A673 (cell line): Measurements from ENCODE around the gene PHYHD1.

Experiments used
- EZH2 ChIP-seq: fragments of 200-600 bp; sonication (generic); IDR thresholded peaks from 2 replicates; pipeline ENCODE4 v1.6.1; 2017; ENCODE audit warnings: borderline replicate concordance, low read depth, mild to moderate bottlenecking, mixed read lengths, antibody characterized with exemption, low read length; ENCODE audit not compliant: poor library complexity, severe bottlenecking
- TF ChIP-seq, protein P1 (sequence below): fragments of 300-800, 200-600 bp; sonication (generic); conservative IDR thresholded peaks from 2 replicates; pipeline ENCODE4 v1.5.1; 2017; ENCODE audit warnings: low read depth, mild to moderate bottlenecking, antibody characterized with exemption, low read length, moderate library complexity, mixed read lengths

DNA sequence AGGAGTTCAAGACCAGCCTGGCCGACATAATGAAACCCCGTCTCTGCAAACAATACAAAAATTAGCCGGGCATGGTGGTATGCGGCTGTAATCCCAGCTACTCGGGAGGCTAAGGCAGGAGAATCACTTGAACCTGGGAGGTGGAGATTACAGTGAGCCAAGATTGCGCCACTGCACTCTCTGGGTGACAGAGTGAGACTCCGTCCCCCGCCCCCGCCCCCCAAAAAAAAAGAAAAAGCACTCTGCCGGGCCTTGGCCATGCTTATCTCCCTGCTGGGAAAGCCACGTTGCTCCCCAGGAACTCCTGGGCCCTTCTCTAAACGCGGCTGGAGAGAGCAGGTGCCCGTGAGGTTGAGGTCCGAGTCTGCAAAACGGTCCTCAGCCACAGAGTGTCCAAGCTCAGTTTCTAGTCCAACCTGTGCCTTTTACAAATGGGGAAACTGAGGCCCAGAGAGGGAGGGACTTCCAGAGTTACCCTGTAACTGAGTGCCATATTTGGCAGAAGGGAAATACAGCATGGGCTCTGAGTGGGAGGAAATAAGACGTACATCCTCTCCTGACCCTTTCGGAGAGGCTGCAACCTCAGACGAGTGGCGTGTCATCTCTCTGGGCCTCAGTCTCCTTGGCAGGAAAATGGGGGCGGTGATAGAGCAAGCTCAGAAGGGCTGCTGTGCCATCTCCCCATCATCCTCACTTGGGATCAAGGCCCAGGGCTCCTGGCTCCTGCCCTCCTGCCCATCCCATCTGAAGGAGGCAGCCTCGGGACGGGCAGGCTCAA is 6.6 kb upstream of the PHYHD1 start:
- TF ChIP-seq EZH2 = no peak
- TF ChIP-seq, protein P1, sequence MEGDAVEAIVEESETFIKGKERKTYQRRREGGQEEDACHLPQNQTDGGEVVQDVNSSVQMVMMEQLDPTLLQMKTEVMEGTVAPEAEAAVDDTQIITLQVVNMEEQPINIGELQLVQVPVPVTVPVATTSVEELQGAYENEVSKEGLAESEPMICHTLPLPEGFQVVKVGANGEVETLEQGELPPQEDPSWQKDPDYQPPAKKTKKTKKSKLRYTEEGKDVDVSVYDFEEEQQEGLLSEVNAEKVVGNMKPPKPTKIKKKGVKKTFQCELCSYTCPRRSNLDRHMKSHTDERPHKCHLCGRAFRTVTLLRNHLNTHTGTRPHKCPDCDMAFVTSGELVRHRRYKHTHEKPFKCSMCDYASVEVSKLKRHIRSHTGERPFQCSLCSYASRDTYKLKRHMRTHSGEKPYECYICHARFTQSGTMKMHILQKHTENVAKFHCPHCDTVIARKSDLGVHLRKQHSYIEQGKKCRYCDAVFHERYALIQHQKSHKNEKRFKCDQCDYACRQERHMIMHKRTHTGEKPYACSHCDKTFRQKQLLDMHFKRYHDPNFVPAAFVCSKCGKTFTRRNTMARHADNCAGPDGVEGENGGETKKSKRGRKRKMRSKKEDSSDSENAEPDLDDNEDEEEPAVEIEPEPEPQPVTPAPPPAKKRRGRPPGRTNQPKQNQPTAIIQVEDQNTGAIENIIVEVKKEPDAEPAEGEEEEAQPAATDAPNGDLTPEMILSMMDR = no peak
